DMS114 treated with DMSO at 0.1 percent for 48 hours (cell line): ENCODE data around the gene HTR3E.

ENCODE experiments used
- DNase-seq: peaks from one replicate; lab custom pipeline; 2025; ENCODE audit not compliant: unreplicated experiment; lab: John Stamatoyannopoulos, UW

The HTR3E gene

DNA sequence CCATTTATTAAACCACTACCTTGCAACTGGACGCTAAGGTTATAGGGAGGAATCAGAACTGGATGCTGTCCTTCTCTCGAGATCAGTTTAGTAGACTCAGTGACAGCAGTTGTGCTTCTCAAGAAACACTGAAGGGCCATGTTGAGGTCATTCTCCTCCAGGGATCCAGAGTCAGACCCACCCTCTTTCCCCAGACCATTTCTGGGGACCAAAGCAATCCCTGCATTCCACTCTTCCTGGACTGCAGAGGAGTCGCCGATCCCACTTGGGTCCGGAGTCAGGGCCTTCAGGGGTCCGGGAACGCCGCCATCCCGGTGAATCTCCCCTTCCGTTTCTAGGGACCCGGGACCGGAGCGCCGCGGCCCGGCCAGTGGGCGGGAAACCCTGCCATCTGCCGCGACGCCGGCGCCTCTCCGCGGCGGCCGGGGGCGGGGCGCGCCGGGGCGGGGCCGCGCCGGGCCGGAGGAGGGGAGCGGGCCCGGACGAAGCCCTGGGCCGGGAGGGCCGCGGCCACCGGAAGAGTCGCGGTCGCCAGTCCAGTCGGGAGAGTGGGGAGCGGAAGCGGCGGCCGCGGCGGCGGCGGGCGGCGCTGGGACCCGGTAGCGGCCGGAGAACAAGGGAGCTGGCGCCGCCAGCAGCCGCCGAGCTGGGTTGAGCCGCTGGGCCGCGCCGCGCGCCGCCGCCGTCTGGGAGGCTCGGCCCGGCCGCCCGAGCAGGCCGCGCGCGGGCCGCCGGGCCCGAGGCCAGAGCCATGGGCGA is 58.2 kb downstream of the HTR3E start, which contains the start of gene DVL3:
Gene DVL3 (plus strand): TSS at position 493 of the 759 bp plus-strand sequence. CDS start 259 bp downstream, at position 752.
- DNase-seq = no peak

DNA sequence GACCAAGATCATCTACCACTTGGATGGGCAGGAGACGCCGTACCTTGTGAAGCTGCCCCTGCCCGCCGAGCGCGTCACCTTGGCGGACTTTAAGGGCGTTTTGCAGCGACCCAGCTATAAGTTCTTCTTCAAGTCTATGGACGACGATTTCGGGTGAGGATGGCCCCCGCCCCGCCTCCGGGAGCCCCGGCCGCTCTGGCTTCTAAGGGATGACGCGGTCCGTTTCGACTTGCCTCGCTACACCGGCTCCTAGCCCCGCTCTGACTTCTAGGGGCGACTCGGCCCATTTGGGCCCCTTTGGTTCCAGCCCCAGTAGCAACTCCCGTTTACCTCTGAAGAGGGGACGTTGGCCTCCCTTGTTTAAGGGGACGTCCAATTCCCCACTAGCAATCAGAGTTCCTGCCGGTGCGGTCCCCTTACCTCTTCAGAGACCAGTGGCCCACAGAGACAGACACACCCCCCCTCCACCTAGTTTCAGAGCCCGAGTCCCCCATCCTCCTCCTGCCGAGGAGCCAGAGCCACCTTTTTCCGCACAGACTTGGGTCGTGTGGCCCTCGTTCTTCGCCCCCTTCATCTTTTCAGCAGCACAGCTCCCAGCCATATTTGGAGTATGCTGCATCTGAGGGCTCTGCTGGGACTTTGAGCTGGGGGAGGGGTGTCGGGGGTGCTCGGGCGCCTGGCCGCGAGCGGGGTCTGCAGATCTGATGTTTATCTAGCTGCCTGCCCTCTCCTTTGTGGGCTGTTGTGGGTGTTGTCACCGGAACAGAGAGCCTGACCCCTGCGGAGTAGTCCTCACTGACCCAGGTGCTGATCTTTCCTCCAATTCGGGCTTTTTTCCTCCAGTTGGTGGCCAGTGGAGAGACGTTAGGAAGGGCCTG is 59.0 kb downstream of the HTR3E start:
- DNase-seq = no peak

DNA sequence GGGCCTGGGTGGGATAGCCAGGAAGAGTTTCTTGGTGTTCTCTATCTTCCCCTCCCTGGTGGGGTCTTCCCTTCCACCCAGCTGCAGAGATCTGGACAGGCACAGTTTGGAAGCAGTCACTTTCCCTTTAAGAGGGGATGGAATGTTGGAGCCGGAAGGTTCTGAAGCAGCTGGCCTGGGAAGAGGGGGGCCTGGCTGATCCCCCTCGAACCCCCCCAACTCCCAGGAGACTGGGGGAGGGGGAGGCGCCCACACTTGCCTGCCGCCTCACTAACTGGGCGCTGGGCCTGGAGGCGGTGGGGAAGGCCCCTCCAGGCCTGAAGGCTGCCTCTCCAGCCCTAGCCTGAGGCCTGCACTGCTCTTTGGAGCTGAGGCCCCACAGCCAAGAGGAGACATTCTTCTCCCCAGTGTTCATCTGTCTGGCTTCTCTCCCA is 59.7 kb downstream of the HTR3E start:
- DNase-seq = no peak
